WTC11 (cell line): ENCODE data around the gene KIAA1210. TPM values are rescaled to one million over a fixed set of nuclear protein-coding genes. Genes with fewer than 3 reads are reported as not detected.
"Not testable (repeated sequence)": the region's sequence is repeated elsewhere in the genome, so short reads cannot be mapped to it uniquely, and the experiment has no call there.

Experiments
- ATAC-seq: fragments of 200-7000 bp; cut with Tn5 transposase; 2 replicates; pipeline ENCODE4 v1.10.0; 2021; ENCODE audit warnings: mild to moderate bottlenecking, moderate library complexity
- CTCF ChIA-PET: fragments of 300-600 bp; sonication (Branson Sonifier 250); formaldehyde crosslinking; loops from one replicate; lab custom pipeline; 2021; ENCODE audit warnings: antibody characterized with exemption; lab: Charles Lee
- POLR2A ChIA-PET: fragments of 350-600 bp; sonication (Branson Sonifier 250); formaldehyde crosslinking; loops from one replicate; lab custom pipeline; 2021; ENCODE audit warnings: antibody characterized with exemption; lab: Charles Lee
- DNase-seq: peaks from one replicate; pipeline ENCODE4 v3.0.0; 2021; ENCODE audit warnings: low spot score
- H3K27ac Mint-ChIP-seq: 2 replicates; pipeline ENCODE4 v1.8.0; 2021; ENCODE audit warnings: mixed read lengths
- H3K27me3 Mint-ChIP-seq: 2 replicates; pipeline ENCODE4 v1.8.0; 2021; ENCODE audit warnings: low read depth, mild to moderate bottlenecking, moderate library complexity, mixed read lengths
- H3K36me3 Mint-ChIP-seq: 2 replicates; pipeline ENCODE4 v1.8.0; 2021; ENCODE audit warnings: mixed read lengths
- H3K4me1 Mint-ChIP-seq: 2 replicates; pipeline ENCODE4 v1.8.0; 2022; ENCODE audit warnings: mixed read lengths
- H3K4me3 Mint-ChIP-seq: 2 replicates; pipeline ENCODE4 v1.8.0; 2021; ENCODE audit warnings: mild to moderate bottlenecking, moderate library complexity, mixed read lengths
- H3K9me3 Mint-ChIP-seq: 2 replicates; pipeline ENCODE4 v1.8.0; 2021; ENCODE audit warnings: mixed read lengths
- MYBL2 ChIP-seq: sonication (generic); formaldehyde crosslinking; IDR thresholded peaks from 2 replicates; pipeline ENCODE4 v1.8.1; 2023; ENCODE audit warnings: mild to moderate bottlenecking, moderate library complexity, missing genetic modification reagents
- NFE2L1 ChIP-seq: sonication (generic); formaldehyde crosslinking; IDR thresholded peaks from 2 replicates; pipeline ENCODE4 v1.8.1; 2023; ENCODE audit warnings: missing genetic modification reagents
- RELA ChIP-seq: sonication (generic); formaldehyde crosslinking; IDR thresholded peaks from 2 replicates; pipeline ENCODE4 v1.8.1; 2022; ENCODE audit warnings: missing genetic modification reagents, mild to moderate bottlenecking, borderline replicate concordance
- TCF7 ChIP-seq: sonication (generic); formaldehyde crosslinking; IDR thresholded peaks from 2 replicates; pipeline ENCODE4 v1.8.0; 2022; ENCODE audit warnings: mild to moderate bottlenecking, low read depth, missing genetic modification reagents, moderate library complexity
- TEAD4 ChIP-seq: sonication (generic); formaldehyde crosslinking; IDR thresholded peaks from 2 replicates; pipeline ENCODE4 v1.8.0; 2022; ENCODE audit warnings: mild to moderate bottlenecking, missing genetic modification reagents
- ZNF423 ChIP-seq: fragments of 250-450 bp; sonication (Bioruptor Pico); IDR thresholded peaks from 2 replicates; pipeline ENCODE4 v2.1.2; 2022; ENCODE audit warnings: mild to moderate bottlenecking, moderate library complexity
- total RNA-seq: library from RNA; stranded (reverse); gene quantifications from 3 replicates; pipeline ENCODE4 v1.2.3, GENCODE V29; 2021
- TF ChIP-seq, protein P1 (sequence below): sonication (generic); formaldehyde crosslinking; IDR thresholded peaks from 2 replicates; pipeline ENCODE4 v1.8.0; 2023; ENCODE audit warnings: mild to moderate bottlenecking, missing genetic modification reagents
- TF ChIP-seq, protein P2 (sequence below): fragments of 250-450 bp; sonication (Bioruptor Pico); IDR thresholded peaks from 2 replicates; pipeline ENCODE4 v1.9.0; 2021; ENCODE audit warnings: moderate library complexity, mild to moderate bottlenecking, inconsistent platforms, borderline replicate concordance
- TF ChIP-seq, protein P3 (sequence below): fragments of 250-450 bp; sonication (Bioruptor Pico); conservative IDR thresholded peaks from 2 replicates; pipeline ENCODE4 v1.9.0; 2021; ENCODE audit warnings: mild to moderate bottlenecking

The KIAA1210 gene
- total RNA-seq, 1 experiment from 2014 or later, result not detected

DNA sequence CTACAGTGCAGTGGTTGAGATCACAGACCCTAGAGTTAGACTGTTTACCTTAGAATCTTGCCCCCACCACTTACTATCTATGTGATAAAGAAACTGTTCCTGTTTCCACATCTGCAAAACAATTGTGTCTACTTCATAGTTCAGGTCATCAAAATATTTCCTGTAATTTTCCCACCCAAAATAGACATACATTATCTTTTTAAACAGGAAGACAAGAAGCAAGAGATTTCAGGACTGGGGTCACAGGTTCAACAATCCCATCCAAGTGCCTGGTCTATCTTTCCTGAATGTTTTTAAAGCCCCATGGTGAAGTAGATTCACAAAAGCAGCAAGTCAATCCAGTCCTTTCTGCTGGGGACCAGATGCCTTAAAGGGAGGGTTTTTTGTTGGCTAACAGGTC is 96.6 kb downstream of the KIAA1210 start (continued):
- TF ChIP-seq, protein P1, sequence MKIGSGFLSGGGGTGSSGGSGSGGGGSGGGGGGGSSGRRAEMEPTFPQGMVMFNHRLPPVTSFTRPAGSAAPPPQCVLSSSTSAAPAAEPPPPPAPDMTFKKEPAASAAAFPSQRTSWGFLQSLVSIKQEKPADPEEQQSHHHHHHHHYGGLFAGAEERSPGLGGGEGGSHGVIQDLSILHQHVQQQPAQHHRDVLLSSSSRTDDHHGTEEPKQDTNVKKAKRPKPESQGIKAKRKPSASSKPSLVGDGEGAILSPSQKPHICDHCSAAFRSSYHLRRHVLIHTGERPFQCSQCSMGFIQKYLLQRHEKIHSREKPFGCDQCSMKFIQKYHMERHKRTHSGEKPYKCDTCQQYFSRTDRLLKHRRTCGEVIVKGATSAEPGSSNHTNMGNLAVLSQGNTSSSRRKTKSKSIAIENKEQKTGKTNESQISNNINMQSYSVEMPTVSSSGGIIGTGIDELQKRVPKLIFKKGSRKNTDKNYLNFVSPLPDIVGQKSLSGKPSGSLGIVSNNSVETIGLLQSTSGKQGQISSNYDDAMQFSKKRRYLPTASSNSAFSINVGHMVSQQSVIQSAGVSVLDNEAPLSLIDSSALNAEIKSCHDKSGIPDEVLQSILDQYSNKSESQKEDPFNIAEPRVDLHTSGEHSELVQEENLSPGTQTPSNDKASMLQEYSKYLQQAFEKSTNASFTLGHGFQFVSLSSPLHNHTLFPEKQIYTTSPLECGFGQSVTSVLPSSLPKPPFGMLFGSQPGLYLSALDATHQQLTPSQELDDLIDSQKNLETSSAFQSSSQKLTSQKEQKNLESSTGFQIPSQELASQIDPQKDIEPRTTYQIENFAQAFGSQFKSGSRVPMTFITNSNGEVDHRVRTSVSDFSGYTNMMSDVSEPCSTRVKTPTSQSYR (CRISPR knock-in tag), result no peak
- TF ChIP-seq TCF7 (CRISPR knock-in tag), result no peak

DNA sequence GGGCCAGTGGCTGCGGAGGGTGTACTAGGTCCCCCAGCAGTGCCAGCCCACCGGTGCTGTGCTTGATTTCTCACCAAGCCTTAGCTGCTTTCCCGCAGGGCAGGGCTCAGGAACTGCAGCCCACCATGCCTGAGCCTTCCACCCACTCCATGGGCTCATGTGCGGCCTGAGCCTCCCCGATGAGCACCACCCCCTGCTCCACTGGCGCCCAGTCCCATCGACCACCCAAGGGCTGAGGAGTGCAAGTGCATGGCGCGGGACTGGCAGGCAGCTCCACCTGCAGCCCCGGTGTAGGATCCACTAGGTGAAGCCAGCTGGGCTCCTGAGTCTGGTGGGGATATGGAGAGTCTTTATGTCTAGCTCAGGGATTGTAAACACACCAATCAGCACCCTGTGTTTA is 98.0 kb downstream of the KIAA1210 start:
- POLR2A ChIA-PET, H3K4me1 Mint-ChIP-seq, H3K27me3 Mint-ChIP-seq, H3K36me3 Mint-ChIP-seq, CTCF ChIA-PET, H3K27ac Mint-ChIP-seq, DNase-seq, H3K4me3 Mint-ChIP-seq, ATAC-seq: not testable (repeated sequence)
- peaks cover 34% of the 10 kb centered on the region for H3K9me3 Mint-ChIP-seq

DNA sequence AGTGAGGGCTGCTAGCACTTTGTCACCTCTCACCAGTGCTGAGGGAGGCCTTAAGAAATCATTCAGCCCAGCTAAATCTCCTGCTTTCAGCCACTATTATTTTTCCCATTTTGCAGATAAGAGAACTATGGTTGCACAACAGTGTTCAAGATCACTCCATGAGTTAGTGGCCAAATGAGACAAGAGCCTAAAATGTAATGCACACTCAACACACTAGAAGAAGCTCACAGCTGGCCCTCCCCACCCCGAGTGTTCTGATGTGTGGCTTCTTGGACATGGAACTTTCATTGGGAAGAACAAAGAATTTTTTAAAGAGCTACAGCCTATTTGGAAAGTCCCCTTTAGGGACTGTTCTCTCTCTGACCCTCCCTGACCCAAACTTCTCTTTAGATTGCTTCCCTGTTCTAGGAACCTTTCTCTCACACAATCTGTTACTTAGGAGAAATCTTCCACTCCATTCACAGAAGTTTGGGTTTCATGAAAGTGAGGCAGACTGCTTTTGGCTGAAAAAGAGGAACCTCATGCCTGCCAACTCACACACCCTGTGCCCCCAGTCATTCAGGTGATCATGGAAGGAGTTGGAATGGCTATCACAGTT is 98.8 kb downstream of the KIAA1210 start:
- TF ChIP-seq RELA (CRISPR knock-in tag) (no peak), TEAD4 (CRISPR knock-in tag) (no peak), ZNF423 (no peak), MYBL2 (CRISPR knock-in tag) (no peak), NFE2L1 (no peak)
- TF ChIP-seq, protein P2, sequence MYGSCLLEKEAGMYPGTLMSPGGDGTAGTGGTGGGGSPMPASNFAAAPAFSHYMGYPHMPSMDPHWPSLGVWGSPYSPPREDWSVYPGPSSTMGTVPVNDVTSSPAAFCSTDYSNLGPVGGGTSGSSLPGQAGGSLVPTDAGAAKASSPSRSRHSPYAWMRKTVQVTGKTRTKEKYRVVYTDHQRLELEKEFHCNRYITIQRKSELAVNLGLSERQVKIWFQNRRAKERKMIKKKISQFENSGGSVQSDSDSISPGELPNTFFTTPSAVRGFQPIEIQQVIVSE (CRISPR knock-in tag), result no peak
- TF ChIP-seq, protein P3, sequence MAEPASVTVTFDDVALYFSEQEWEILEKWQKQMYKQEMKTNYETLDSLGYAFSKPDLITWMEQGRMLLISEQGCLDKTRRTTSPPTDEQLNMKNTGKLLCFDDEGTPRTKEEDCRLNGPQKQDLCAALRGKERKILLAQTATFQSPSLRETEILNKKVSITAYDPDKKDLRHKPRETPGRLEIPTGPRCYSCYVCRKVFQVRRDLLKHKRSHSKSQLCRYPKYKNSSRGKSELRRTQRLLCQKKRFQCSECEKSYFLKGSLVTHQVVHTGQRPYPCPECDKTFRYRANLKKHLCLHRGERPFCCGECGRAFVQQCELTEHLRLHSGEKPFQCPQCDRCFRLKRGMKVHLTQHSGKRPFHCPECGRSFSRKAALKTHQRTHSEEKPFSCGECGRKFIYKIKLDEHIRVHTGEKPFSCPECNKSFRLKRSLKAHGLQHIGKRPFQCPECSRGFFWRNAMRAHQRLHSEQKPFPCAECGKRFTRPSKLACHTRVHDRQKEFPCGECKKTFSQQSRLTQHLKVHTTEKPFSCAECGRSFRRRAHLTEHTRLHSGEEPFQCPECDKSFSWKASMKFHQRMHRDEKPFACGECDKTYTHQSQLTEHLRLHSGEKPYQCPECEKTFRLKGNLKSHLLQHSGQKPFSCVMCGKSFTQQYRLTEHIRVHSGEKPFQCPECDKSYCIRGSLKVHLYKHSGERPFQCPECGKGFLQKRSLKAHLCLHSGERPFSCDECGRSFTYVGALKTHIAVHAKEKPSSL (CRISPR knock-in tag), result no peak
- TF ChIP-seq, protein P1 (CRISPR knock-in tag), result no peak
- no peaks in the 10 kb centered on the region for H3K4me1 Mint-ChIP-seq
- DNase-seq (no peak), ATAC-seq (no peak)
- peaks cover 3% of the 10 kb centered on the region; the same call in 1 of the 2 replicates for H3K27me3 Mint-ChIP-seq
- ChIA-PET CTCF (interaction anchor here (0.7 to 1.2 kb wide), 2 partner anchors 28 to 66 kb away, joined by 3 to 4 read pairs; no protein-coding TSS in a partner anchor), POLR2A (no interaction called here)
- H3K9me3 Mint-ChIP-seq, result peaks cover 28% of the 10 kb centered on the region
- peaks cover under 1% of the 10 kb centered on the region; the same call in 1 of the 2 replicates for H3K36me3 Mint-ChIP-seq
- H3K27ac Mint-ChIP-seq, result no peak overlapping the region
- H3K4me3 Mint-ChIP-seq, result no peak overlapping the region

Other genes starting within 250 kb of the KIAA1210 start
- gene LONRF3, start 153.2 kb downstream of the KIAA1210 start, total RNA-seq, result 0.09 to 0.18 TPM in 2 of 3 replicates, not detected in the other
- gene CT47C1, start 54.8 kb downstream of the KIAA1210 start, total RNA-seq, result not detected in 3 replicates
- 177 to 196 TPM (median 193 TPM) in 3 replicates for gene PGRMC1, start 108.5 kb upstream of the KIAA1210 start, total RNA-seq